Stimulated activated CD8-positive, alpha-beta memory T cell treated with anti-CD3 and anti-CD28 coated beads, Interleukin-7, amount 100 ng/mL, for 1 hour (primary cell): Measurements from ENCODE around the gene PLA2G2E.
"Not testable (repeated sequence)": the region's sequence is repeated elsewhere in the genome, so short reads cannot be mapped to it uniquely, and the experiment has no call there.

Experiments used
- DNase-seq, 2 donors: peaks; one replicate each; pipeline ENCODE4 v3.0.0-alpha.2; 2020; ENCODE audit warnings: low read depth in 2 of 2

PLA2G2E gene

DNA sequence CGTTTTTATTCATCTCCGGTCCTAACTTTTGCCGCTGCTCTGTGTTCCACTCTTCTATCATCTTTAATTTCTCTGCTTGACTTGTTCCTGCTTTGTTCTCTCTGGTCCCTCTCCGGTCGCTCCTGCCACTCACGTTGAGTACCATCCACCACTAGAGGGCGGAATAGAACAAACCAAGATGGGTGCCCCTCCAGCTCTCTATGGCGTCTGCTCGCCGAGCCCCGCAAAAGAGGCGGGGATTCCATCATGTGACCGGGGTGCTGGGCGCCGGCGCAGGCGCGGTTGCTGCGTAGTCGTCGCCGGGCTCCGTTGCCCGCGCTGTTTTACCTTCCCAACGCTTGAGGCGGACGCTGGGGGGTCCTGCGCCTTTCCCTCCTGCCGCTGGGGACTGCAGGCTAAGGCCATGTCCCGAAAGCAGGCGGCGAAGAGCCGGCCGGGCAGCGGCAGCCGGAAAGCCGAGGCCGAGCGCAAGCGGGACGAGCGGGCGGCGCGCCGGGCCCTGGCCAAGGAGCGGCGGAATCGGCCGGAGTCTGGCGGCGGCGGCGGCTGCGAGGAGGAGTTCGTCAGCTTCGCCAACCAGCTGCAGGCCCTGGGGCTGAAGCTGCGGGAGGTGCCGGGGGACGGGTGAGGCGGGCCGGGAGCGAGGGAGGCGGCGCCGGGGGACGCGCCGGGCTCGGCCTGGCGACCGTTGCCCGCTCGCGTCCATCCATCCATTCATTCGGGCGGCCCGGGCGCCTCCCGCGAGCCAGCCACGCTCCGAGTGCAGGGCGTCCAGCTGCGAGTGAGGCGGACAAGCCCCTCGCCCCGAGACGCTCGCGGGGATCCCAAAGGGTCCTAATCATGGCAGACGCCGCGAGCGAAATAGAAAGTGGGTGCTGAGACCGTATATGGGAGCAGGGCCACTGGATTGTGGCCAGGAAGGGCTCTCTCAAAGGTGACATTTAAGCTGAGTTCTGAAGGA is 41.0 kb downstream of the PLA2G2E start, which contains the start of gene OTUD3:
TSS of gene OTUD3 (plus strand) at position 285 of the 961 bp plus-strand sequence. CDS start at position 404, 119 bp downstream.
- DNase-seq = peak; percentile 86 to 87

DNA sequence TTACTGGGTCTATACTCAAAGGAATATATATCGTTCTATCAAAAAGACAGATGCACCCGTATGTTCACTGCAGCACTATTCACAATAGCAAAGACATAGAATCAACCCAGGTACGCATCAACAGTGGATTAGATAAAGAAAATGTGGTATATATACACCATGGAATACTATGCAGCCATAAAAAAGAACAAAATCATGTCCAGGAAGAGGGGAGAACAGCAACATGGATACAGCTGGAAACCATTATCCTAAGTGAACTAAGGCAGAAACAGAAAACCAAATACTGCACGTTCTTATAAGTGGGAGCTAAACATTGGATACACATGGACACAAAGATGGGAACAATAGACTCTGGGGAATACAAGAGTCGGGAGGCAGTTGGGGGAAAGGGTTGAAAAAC is 42.6 kb downstream of the PLA2G2E start:
- not testable (repeated sequence) for DNase-seq

- no peak for DNase-seq
Measured at GRCh38 chr1:19879661-19880060, 43.8 kb downstream of the PLA2G2E start.

DNA sequence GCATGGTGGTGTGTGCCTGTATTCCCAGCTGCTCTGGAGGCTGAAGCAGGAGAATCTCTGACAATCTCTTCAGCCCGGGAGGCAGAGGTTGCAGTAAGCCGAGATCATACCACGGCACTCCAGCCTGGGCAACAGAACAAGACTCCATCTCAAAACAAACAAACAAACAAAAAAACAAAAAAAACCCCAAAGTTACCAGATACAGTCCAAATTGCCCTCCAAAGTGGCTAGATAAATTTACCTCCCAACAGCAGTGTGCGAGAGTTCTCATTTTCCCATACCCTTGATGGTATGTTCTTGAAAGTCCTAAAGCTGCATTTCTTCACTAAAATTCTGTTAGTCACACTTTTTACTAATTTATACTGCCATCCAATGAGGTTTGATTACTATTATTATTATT is 44.2 kb downstream of the PLA2G2E start:
- DNase-seq = no peak

GRCh38 chr1:19878637-19878985 is 44.8 kb downstream of the PLA2G2E start:
- DNase-seq = no peak

DNA sequence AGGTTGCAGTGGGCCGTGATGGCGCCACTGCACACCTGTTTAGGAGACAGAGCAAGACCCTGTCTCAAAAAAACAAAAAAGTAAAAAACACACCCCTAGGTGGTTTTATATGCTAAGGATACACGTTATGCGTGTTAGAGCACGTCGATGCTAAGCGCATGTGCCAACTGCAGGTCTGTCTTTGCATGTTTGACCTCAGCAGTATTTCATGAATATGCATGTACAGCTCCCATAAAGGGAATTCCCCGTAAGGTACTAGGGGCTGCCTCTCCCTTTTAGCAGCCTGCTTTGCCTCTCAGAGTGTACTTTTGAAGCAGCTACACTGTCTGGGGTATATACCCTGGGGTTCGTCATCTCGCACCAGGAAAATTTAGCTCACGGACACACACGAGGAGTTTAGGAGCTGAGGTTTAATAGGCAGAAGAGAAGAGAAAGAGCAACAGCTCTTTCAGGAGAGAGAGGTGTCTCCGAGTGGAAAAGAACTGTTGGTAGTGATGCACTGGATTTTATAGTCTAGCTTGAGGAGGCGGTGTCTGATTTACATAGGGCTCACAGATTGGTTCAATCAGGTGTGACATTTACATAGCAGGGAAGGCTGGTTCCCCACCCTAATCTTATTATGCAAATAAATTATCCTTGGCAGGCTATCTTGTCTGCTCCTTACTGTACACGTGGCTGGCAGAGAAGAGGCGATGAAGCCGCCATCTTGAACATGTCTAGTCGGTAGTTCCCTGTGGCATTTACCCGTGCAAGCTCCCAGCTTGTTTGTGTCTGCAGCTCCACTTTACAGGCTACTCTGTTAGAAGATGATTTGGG is 45.4 kb downstream of the PLA2G2E start:
- DNase-seq = no peak

- no peak for DNase-seq
Measured at GRCh38 chr1:19877181-19877750, 46.2 kb downstream of the PLA2G2E start.

DNA sequence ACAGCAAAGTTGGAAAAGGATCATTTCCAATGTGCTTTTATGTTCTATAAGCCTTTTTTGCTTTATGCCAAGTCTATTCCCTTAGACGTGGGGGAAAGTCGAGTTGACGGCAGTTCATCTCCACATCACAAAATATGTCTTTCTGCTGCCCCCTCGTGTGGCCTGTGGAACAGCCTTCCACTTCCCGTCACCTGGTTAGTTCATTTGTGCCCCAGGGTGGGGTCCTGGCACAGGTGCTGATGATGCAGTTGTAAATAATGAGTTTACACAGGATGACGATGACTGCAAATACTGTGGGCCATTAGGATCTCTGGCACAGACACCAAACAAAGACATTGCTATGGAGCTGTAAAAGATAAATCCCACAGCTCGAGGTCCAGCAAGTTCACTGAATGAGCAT is 51.2 kb downstream of the PLA2G2E start:
- no peak for DNase-seq
